Measurements from ENCODE around the gene G2E3.

DNA sequence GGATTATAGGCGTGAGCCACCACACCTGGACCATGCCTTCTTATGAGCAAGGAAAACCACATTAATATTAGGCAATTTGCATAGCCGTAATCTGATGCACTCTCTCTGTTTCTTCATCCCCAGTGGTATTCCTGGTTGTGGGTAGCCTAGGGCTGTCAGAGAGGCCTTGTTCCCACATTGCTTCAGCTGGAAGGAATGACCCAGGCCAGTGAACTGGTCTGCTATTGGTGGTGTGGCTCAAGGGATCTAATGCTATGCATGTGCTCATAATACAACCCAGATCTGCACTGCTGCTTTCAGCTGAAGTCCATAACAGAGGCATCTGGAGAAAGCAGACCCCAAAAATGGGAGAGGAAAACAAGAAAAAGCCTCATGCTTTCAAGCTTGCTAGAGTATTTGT is 33.1 kb upstream of the G2E3 start:
- TF ChIP-seq, protein P1, sequence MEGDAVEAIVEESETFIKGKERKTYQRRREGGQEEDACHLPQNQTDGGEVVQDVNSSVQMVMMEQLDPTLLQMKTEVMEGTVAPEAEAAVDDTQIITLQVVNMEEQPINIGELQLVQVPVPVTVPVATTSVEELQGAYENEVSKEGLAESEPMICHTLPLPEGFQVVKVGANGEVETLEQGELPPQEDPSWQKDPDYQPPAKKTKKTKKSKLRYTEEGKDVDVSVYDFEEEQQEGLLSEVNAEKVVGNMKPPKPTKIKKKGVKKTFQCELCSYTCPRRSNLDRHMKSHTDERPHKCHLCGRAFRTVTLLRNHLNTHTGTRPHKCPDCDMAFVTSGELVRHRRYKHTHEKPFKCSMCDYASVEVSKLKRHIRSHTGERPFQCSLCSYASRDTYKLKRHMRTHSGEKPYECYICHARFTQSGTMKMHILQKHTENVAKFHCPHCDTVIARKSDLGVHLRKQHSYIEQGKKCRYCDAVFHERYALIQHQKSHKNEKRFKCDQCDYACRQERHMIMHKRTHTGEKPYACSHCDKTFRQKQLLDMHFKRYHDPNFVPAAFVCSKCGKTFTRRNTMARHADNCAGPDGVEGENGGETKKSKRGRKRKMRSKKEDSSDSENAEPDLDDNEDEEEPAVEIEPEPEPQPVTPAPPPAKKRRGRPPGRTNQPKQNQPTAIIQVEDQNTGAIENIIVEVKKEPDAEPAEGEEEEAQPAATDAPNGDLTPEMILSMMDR (IDR thresholded peaks at IDR 0.05; ENCODE audit: extremely low read depth in 1 of 2, insufficient read depth in 1 of 2, low read depth in 1 of 2, low read length in 2 of 2) = no peak
- TF ChIP-seq POLR2A (IDR thresholded peaks at IDR 0.05; ENCODE audit: low read depth, low read length) = no peak
- TF ChIP-seq POLR2AphosphoS5 (IDR thresholded peaks at IDR 0.05; ENCODE audit: insufficient read depth, low read depth, low read length) = no peak
- TF ChIP-seq MAX (IDR thresholded peaks at IDR 0.05; ENCODE audit: insufficient read depth, insufficient read length) = no peak
- no peak for TF ChIP-seq EZH2 (IDR thresholded peaks at IDR 0.05; ENCODE audit: borderline replicate concordance, low read depth, low read length, severe bottlenecking)
- TF ChIP-seq FOS (IDR thresholded peaks at IDR 0.05; ENCODE audit: borderline replicate concordance, insufficient read depth, low read length) = no peak
- TF ChIP-seq GATA2 (IDR thresholded peaks at IDR 0.05; ENCODE audit: insufficient read depth, insufficient read length, low read depth, low read length) = no peak
- TF ChIP-seq MYC (IDR thresholded peaks at IDR 0.05; ENCODE audit: low read depth, low read length) = no peak

All from endothelial cell of umbilical vein (primary cell).